Left colon (tissue), 2 donors: Measurements from ENCODE around the gene EXD2. TPM values are rescaled to one million over a fixed set of nuclear protein-coding genes. Genes with fewer than 3 reads are reported as not detected.

Experiments
- ATAC-seq: fragments of 200-7000 bp; cut with Tn5 transposase; one replicate; pipeline ENCODE4 v1.9.1; 2020; ENCODE audit warnings: mild to moderate bottlenecking, moderate library complexity
- DNase-seq, 2 donors: peaks; one replicate each; pipeline ENCODE4 v3.0.0-alpha.2; 2020
- intact Hi-C, 2 donors: fragments of 100-400 bp; cut with DNase I in 1 of 2; cut with micrococcal nuclease in 1 of 2; formaldehyde crosslinking; loops; one replicate each; pipeline versions ENCODE4 v1.11.2 to v1.14.0; 2022; cut with DNase I, micrococcal nuclease
- total RNA-seq, 2 donors: library from RNA; stranded (reverse); fragmentation: NEBNext Ultra II Directional; extraction: Animal tissue kit (Norgen Biotek cat#: 25700); gene quantifications; one replicate each; pipeline ENCODE4 v1.2.1, GENCODE V29; 2021
- donor health status: DM: no; HTN: no; CAD: no.
- donor health status: DM: yes; HTN: yes; CAD: no.

The EXD2 gene
- total RNA-seq, 2 donors from 2014 or later = 24.3 to 25.1 TPM

DNA sequence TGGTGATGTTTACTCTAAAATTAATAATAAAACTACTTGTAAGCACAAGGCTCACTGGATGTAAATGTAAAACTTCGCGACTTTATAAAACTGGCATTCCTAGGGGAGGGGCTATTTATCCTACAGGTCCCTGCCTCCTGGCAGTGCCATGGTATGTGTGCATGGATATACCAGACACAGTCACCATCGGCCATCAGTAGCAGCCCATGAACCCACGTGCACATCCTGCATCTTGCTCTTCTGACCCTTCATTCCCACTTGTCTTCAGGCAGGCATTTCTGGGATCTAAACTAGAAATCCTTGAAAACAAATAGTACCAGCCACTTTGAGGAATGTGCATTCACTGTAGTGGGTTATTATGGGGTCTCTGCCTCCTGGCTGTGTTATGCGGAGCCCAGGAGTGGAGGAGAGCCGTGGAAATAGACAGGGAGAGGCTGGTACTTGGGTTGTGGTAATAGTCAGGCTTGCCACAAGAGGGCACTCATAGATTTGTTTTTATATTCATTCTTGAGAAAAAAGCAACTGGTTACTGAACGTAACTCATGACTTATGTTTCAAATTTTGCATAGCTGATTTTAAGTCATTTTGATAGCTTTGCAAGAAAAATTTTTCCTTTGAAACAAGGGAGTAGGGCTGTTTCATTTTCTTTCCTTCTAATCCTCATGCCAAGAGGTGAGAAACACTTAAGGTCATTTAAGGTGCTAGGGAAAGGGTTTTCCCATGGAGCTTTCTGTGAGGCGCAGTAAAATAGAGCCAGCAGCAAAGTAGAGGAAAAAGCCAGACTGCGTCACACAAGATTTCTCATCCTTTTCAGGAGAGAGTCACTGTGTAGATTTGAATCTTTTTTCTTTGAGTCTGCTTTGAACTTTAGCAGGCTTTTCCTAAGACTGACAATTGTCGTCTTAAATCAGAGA lies 51.3 kb downstream of the EXD2 start:
- intact Hi-C loops = loop anchor here in 1 of 2 donors (5.0 to 10.0 kb wide), 2 partner anchors 112 to 220 kb away; no protein-coding TSS in a partner anchor
- ATAC-seq (peak; percentile 84), DNase-seq (peak; percentile 38 to 66)

DNA sequence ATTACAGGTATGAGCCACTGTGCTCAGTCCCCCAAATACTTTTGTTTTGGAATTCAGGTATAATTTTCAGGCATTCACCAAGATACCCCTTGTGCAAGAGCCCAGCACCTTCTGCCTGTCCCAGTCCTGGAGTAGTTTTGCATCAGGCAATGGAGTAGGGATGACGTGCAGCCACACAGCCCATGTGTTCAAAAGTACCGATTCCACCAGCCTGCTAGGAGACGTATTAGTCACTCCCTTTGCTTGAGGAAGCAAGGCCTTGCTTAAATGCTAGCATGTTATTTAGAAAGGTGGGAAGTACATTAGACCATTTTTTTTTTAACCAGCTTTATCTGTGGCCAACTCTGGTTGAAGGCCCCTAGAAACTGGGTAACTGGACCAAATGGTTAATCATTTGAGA lies 53.6 kb downstream of the EXD2 start:
- intact Hi-C loops = loop anchor here in 1 of 2 donors (5.0 to 10.0 kb wide), 2 partner anchors 110 to 217 kb away; no protein-coding TSS in a partner anchor
- ATAC-seq = no peak
- no peak for DNase-seq

- DNase-seq (no peak), ATAC-seq (no peak)
- intact Hi-C loops = loop anchor here in 1 of 2 donors (10.0 kb wide), 1 partner anchor 108 kb away; no protein-coding TSS in a partner anchor
Measured at GRCh38 chr14:69246331-69246730, 55.0 kb downstream of the EXD2 start.

- ATAC-seq = no peak
- DNase-seq = peak in 1 of 2 donors; percentile 39
- intact Hi-C loops = loop anchor here in 1 of 2 donors (10.0 kb wide), 1 partner anchor 107 kb away; no protein-coding TSS in a partner anchor
Measured at GRCh38 chr14:69247676-69248440, 56.6 kb downstream of the EXD2 start.

DNA sequence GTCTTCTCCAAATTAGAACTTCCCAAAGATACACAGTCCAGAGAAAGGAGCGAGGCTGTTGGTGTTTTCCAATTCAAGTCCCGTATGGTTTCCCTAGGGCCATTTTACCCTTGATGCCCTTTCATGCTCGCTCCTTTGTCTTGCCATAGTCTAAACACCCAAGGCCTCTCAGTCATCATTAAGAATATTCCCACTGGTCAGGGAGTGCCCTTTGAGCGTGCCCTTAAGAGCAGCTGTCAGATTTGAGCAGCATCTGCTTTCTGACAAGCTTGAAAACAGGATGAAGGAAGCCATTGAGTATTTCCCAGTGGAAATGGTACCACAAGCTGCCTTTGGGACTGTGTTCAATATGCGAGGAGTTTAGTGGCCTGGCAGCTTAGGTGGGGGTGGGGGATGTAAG lies 58.3 kb downstream of the EXD2 start:
- intact Hi-C loops = loop anchor here in 1 of 2 donors (10.0 kb wide), 1 partner anchor 105 kb away; no protein-coding TSS in a partner anchor
- ATAC-seq = no peak

GRCh38 chr14:69252851-69253250 lies 61.6 kb downstream of the EXD2 start:
- intact Hi-C loops = no loop called here
- ATAC-seq (no peak), DNase-seq (no peak)

More for the DNA sequence above, 58.3 kb downstream of the EXD2 start:
- no peak for DNase-seq

- DNase-seq = no peak
- ATAC-seq = no peak
- intact Hi-C loops = no loop called here
Measured at GRCh38 chr14:69259168-69259526, 67.8 kb downstream of the EXD2 start.

DNA sequence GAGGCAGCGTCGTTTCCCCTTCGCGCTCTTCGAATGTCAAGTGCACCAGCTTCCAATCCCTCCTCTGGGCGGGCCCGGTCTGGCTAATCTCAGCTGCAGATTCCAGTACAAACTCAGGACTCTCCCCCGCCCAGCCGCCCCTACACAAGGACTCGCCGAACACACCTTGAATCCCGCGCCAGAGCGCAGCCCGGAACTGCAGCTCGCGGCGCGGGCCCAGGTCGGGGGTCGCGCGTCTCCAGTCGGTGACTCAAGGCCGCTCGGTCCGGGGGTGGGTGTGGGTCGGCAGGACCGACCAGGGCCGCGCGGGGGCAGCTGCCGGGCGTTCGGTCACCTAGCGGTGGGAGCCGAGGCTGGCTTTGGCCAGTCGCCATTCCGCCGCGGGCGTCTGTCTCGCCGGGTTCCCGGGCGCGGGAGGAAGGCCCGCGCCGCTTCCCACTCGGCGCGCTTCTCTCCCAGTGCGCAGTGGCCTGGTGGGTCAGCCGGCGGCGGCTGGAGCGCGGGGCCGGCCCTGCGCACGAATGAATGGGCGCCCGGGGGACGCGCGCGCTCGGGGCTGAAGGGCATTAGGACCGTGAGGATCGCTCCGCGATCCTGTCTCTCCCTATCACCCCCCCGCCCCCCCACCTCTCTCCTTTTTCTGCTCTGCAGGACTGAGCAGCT lies 68.4 kb downstream of the EXD2 start, which contains the start of gene GALNT16:
TSS of gene GALNT16 (plus strand) at position 632 of the 663 bp plus-strand sequence. CDS start 133 bp downstream, outside the sequence.
- intact Hi-C loops = no loop called here
- DNase-seq = peak in 1 of 2 donors; percentile 24
- peak; percentile 34 for ATAC-seq

- DNase-seq (peak in 1 of 2 donors; percentile 17), ATAC-seq (peak; percentile 10)
- intact Hi-C loops = no loop called here
Measured at GRCh38 chr14:69260190-69260860, 69.0 kb downstream of the EXD2 start.

GRCh38 chr14:69260861-69261564 lies 69.7 kb downstream of the EXD2 start:
- intact Hi-C loops = no loop called here
- DNase-seq = peak; percentile 34 to 46

GRCh38 chr14:69261761-69262331 lies 70.5 kb downstream of the EXD2 start:
- intact Hi-C loops = no loop called here
- peak in 1 of 2 donors; percentile 5 for DNase-seq
- ATAC-seq = peak; percentile 59

More at GRCh38 chr14:69260861-69261564, 69.7 kb downstream of the EXD2 start:
- peak; percentile 83 for ATAC-seq

DNA sequence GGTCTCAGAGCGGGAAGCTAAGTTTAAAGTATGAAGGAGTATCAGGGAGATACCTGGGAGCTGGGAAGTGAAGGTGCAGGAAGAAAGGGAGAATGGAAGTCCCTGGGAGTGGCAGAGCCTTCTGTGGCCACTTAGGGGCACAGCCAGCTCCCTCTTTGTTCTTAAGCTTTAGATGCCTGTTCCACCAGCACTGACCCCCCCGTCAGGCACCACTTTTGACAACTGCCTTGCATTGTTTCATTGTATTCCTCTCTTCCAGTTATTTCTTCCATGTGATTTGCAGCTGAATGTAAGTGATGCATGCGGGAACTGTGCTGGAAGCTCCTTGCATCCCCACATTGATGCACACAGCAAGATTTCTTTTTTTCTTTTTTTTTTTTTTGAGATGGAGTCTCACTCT lies 71.2 kb downstream of the EXD2 start:
- ATAC-seq (no peak), DNase-seq (no peak)
- intact Hi-C loops = no loop called here

GRCh38 chr14:69263364-69263763 lies 72.1 kb downstream of the EXD2 start:
- ATAC-seq (no peak), DNase-seq (peak in 1 of 2 donors; percentile 34)
- intact Hi-C loops = no loop called here

GRCh38 chr14:69263771-69264170 lies 72.5 kb downstream of the EXD2 start:
- ATAC-seq (no peak), DNase-seq (no peak)
- intact Hi-C loops = no loop called here

DNA sequence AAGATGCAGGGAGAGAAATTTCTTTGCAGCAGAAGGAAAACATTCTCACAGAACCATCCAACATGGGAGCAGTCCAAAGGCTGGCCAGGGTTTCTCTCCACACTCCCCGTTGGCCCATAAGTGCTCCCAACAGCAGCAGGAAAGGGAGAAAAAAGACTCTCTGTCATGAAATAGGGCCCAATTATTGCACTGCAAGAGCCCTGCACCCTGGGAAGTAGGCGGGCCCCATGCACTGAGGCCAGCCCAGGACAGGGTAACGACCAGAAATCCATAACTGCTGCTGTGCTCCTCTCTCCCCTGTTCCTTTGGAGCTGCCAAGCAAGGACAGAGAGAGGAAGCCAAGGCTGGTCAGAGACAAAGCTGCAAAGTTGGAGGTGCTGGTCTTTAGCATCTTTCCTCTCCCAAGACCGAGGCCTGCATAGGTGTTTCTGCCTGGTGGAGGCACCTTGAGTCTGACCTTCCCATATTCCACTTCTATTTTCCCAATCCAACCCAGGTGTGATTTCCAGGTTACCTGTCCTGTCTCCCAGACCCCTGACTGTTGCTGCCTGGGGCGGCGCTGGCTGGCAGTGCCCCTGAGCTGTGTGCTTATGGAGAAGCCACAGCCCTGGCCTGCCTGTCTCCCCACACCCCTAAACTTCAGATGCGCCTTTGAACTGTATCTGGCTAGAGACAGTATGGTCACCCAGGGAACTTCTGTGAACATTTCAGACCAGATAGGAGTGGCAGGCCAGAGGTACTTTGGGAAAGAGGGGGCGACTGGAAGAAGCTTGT lies 75.5 kb downstream of the EXD2 start:
- DNase-seq (no peak), ATAC-seq (no peak)
- intact Hi-C loops = no loop called here

GRCh38 chr14:69267492-69267891 lies 76.2 kb downstream of the EXD2 start:
- intact Hi-C loops = no loop called here
- DNase-seq = no peak
- ATAC-seq = no peak

DNA sequence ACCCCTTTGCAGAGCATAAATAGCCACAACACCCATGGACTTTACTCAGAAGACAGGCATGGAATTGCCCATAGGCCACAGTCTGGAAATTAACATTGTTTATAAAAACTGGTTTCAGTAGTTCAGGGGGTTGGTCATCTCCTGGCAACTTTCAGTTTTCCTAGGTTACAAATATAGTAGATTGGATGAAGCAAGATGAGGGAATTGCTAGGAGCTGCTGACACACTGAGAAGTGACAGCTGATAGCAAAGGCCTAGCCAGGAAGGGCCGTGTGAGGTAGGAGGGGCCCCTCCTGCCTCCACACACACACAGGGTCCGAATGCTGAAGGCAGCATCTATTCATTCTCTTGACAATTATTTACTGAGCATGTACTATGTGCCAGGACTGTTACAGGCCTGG lies 76.9 kb downstream of the EXD2 start:
- no peak for ATAC-seq
- intact Hi-C loops = no loop called here
- DNase-seq = no peak
